Measurements from ENCODE around the gene ABCC9.

The ABCC9 gene

DNA sequence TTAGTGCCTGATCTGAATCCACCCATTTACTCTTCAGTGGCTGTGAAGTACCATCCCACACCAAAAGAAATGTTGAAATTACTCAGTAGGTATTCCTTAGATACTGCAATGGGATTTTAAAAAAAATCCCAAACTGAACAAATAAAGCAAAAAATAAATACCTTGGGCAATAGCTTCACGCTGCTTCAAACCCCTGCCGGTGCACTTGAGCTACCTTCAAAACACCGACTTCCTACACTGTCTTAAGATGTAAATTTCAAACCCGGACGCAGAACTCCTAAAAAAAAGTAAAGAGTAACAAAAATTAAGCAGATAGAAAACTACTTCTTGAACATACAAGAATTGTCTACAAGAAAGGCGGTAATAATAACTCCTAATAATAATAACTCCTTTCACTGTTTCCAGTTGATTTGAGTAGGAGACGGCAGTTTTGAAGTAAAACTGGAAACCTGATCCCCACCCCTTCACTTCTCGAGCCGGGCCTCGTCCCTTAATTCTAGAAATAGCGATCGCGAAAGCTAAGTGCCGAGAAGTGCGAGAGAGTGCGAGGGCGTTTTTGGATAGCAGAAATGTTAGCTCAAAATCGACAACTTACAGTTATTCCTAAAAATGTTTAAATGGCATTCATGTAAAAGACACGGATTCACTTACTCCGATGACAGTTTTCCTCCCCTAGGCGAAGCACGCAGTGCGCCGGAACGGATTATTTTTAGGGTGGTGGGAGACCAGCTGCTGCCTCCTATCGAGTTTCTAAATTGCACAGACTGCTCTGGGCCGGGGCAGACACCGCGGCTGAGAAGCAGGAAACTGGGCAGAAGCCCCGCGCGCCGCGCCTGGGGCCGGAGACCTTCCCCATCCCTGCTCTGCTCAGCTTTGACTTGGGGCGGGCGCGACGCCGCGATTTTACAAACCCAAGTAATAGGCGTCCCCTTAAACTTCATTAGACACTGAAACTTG, at the start of gene ABCC9:
Gene ABCC9, minus strand, starts transcription at position 878 of the 957 bp plus-strand sequence. CDS start 4,752 bp downstream, outside the sequence.
- DNase-seq (ENCODE audit: low spot score): peak; percentile 7

- DNase-seq (ENCODE audit: low spot score): peak; percentile 26
These were observed 48.7 kb upstream of the ABCC9 start for GRCh38 chr12:21989819-21990412.

- DNase-seq (ENCODE audit: low spot score): no peak
These were observed 47.4 kb upstream of the ABCC9 start for GRCh38 chr12:21988619-21989018.

GRCh38 chr12:21987755-21988154, 46.5 kb upstream of the ABCC9 start:
- no peak for DNase-seq (ENCODE audit: low spot score)

GRCh38 chr12:21985155-21985554, 43.9 kb upstream of the ABCC9 start:
- no peak for DNase-seq (ENCODE audit: low spot score)

DNA sequence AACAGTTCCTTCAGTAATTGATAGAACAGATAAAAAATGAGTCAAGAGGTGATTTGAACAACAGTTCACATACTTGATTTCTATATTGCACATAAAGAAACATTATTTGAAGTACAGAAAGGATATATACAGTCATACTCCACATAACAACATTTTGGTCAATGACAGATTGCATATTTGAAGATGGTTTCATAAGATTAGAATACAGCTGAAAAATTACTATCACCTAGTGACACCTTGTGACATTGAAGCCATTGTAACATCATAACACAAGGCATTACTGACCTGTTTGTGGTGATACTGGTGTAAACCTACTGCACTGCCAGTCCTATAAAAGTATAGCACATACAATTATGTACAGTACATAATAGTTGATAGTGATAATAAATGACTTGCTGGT, 43.1 kb upstream of the ABCC9 start:
- no peak for DNase-seq (ENCODE audit: low spot score)

DNA sequence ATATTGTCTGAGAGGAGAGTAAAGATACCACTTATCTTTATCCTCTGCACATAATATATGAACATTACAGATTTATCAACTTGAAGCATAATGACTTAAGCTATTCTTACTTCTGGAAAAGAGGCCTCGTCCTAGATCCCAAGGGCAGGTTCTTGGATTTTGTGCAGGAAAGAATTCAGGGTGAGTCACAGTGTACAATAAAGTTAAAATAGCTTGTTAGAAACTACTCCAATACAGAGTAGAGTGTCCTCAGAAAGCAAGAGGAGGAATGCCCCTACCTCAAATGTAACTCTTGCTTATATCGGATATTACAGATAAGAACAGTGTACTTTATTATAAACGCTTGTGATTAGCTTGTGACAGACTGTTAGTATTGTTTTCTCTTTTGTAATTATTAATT, 41.9 kb upstream of the ABCC9 start:
- DNase-seq (ENCODE audit: low spot score): no peak

- no peak for DNase-seq (ENCODE audit: low spot score)
These were observed 39.3 kb upstream of the ABCC9 start for GRCh38 chr12:21980544-21980943.

DNA sequence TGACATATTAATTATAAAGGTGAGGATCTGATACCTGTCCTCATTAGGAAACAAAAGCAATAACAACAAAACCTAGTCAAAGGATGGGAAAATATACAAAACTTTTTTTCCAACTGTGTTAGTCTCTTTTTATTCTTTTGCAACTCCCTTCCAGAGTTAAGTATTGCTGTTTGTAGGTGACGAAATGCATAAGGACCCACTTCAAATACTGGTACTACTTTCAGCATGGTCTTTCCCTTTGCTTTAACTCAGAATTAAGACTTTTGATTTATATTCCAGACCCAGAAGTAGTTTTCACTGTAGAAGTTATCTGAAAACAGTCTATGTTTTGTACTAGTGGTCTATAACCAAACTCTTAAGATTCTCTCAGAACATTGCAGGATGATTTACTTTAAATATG, 34.1 kb upstream of the ABCC9 start:
- no peak for DNase-seq (ENCODE audit: low spot score)

GRCh38 chr12:21973221-21973620, 32.0 kb upstream of the ABCC9 start:
- DNase-seq (ENCODE audit: low spot score): no peak

DNA sequence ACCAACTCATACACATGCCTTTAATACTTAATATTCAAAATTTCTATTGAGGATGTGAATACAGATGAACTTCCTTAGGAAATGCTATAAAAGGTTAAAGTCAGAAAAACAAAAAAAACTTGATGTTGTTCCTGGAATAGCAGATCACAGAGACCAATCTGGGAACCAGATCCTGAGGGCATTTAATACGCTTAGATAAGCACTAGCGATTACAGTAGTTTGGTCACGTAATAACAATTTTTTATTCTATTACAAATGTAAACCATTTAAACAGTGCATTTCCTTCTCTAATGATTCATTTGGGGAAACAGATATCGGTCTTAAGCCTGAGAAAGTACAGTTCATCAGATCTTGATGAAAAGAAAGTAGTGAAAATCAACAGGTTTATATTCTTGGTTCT, 30.8 kb upstream of the ABCC9 start:
- DNase-seq (ENCODE audit: low spot score): peak; percentile 5

- DNase-seq (ENCODE audit: low spot score): no peak
These were observed 30.1 kb upstream of the ABCC9 start for GRCh38 chr12:21971344-21971743.

DNA sequence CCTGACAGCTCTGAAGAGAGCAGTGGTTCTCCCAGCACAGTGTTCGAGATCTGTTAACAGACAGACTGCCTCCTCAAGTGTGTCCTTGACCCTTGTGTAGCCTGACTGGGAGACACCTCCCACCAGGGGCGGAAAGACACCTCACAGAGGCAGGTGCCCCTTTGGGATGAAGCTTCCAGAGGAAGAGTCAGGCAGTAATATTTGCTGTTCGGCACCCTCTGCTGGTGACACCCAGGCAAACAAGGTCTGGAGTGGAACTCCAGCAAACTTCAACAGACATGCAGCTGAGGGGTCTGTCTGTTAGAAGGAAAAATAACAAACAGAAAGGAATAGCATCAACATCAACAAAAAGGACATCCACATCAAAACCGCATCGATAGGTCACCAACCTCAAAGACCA, 21.6 kb upstream of the ABCC9 start:
- DNase-seq (ENCODE audit: low spot score): no peak

- peak; percentile 91 for DNase-seq (ENCODE audit: low spot score)
These were observed 21.0 kb upstream of the ABCC9 start for GRCh38 chr12:21962236-21962635.

DNA sequence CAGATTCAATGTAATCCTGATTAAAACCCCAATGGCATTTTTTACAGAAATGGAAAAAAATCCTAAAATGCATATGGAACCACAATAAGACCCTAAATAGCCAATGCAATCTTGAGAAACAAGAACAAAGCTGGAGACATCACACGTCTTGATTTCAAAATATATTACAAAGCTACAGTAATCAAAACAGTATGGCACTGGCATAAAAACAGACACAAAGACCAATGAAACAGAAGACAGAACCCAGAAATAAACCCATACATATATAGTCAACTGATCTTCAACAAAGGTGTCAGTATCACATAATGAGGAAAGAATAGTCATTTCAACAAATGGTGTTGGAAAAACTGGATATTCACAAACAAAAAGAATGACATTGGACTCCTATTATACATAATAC, 9.4 kb upstream of the ABCC9 start:
- DNase-seq (ENCODE audit: low spot score): no peak

DNA sequence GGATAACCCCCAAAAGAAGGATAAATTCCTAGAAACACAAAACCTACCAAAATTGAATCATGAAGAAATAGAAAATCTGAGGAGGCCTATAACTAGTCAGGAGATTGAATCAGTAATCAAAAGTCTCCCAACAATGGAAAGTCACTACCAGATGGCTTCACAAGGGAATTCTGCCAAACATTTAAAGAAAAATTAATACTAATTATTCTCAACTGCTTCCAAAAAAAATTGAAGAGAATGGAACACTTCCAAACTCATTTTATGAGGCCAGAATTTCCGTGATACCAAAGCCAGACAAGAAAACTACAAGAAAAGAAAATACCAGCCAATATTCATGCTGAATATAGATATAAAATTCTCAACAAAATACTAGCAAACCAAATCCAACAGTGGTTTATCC, 7.8 kb upstream of the ABCC9 start:
- DNase-seq (ENCODE audit: low spot score): no peak

DNA sequence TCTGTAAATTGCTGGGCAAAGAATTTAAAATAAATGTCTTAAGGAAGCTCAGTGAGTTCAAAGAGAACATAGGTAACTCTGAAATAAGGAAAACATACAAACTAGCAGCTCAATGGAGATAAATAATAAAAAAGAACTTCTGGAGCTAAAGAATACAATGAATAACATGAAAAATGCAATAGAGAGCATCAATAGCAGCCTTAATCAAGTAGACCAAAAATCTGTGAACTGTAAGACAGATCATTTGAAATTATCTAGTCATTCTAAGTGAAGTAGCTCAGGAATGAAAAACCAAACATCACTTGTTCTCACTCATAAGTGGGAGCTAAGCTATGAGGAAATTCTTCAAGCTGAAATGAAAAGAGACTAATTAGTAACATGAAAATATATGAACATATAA, 5.8 kb upstream of the ABCC9 start:
- no peak for DNase-seq (ENCODE audit: low spot score)

DNA sequence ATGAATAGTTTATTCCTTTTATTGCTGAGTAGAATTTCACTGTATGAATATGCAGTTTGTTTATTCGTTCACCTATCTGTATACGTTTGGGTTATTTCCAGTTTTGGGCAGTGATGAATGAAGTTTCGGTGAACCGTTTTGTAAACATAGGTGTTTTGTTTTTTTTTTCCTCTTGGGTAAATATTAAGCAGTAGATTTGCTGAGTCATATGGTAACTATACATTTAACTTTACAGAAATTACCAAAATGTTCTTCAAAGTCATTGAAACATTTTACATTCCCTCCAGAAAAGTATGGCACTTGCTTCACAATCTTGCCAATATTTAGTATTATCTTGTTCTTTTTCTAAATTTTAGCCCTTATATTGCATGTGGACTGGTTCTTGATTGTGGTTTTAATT, 3.8 kb upstream of the ABCC9 start:
- no peak for DNase-seq (ENCODE audit: low spot score)

- no peak for DNase-seq (ENCODE audit: low spot score)
These were observed 1.1 kb upstream of the ABCC9 start for GRCh38 chr12:21942377-21942703.

GRCh38 chr12:21941506-21942376, 515 bp upstream of the ABCC9 start:
- DNase-seq (ENCODE audit: low spot score): peak; percentile 29

DNA sequence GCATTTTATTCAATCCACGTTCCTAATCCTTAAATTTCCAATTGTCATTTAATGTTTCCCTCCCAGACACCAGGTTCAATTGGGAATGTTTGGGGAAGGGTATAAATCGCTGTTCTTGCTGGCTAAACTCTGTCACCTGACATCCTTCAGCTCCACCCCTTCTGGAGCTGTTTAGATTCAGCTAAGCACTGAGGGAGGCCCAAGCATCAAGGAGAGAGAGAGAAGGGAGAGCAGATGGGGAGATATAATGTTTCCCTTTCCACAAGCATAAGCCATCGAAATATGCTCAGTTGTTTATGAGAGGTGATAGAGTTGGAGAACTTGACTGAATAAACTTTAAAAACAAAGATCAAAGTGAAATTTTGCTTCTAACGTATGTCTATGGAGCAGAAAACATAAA, 1.8 kb downstream of the ABCC9 start:
- DNase-seq (ENCODE audit: low spot score): no peak

- DNase-seq (ENCODE audit: low spot score): no peak
These were observed 2.3 kb downstream of the ABCC9 start for GRCh38 chr12:21938879-21939278.

DNA sequence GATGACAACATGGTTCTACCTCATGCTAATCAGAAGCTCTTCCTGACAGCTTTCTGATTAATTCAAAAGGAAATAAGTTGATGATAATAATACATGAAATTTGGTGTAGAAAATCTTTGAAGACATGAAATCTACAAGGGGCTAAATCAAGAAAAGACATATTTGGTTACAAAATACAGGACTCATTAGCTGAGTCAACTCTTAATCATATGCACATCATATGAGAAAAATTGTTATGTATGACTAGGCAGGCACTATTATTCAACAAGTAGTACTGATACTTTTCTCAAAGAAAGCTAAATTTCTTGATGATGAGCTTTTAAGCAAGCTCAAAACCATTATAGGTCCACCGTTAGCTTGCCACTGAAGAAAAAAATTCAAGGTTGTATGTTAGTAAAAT, 7.1 kb downstream of the ABCC9 start:
- DNase-seq (ENCODE audit: low spot score): no peak
